ENCODE results near the gene KCNIP1. TPM values are rescaled to one million over a fixed set of nuclear protein-coding genes. Genes with fewer than 3 reads are reported as not detected.
"Not testable (repeated sequence)": the region's sequence is repeated elsewhere in the genome, so short reads cannot be mapped to it uniquely, and the experiment has no call there.

KCNIP1 gene
- polyA plus RNA-seq, 2 of the 4 experiments (the other 2 are of a cell fraction), result not detected

- H3K9me3 ChIP-seq, result no peaks in the 10 kb centered on the region
- no peak for TF ChIP-seq RARB (CRISPR knock-in tag; IDR thresholded peaks at IDR 0.05)
- no peak for TF ChIP-seq ZNF302 (CRISPR knock-in tag; IDR thresholded peaks at IDR 0.05)
- peaks cover 22% of the 10 kb centered on the region for H3K4me1 ChIP-seq
- POLR2A ChIA-PET, result no interaction called here
- CTCF ChIA-PET, result interaction anchor here (0.9 to 10.7 kb wide), 2 partner anchors 39 to 473 kb away, joined by 3 to 240 read pairs; no protein-coding TSS in a partner anchor
- DNase-seq (ENCODE audit: low read depth in 1 of 2, low spot score in 1 of 2), result no peak
- no peak overlapping the region for H3K4me3 ChIP-seq
- ATAC-seq, result no peak
- no peak overlapping the region for H3K27ac ChIP-seq
- no peak overlapping the region for H3K4me2 ChIP-seq
- no peak for FAIRE-seq
Measured at GRCh38 chr5:170753311-170753710, 249.5 kb downstream of the KCNIP1 start.

GRCh38 chr5:170754508-170754907 is 250.7 kb downstream of the KCNIP1 start:
- H3K4me3 ChIP-seq; H3K9me3 ChIP-seq; DNase-seq (ENCODE audit: low read depth in 1 of 2, low spot score in 1 of 2); POLR2A ChIA-PET; H3K4me2 ChIP-seq; H3K27ac ChIP-seq; ATAC-seq; FAIRE-seq: not testable (repeated sequence)
- CTCF ChIA-PET, result interaction anchor here (1.7 kb wide), 1 partner anchor 8 kb away, joined by 10 read pairs; no protein-coding TSS in a partner anchor
- H3K4me1 ChIP-seq, result peaks cover 22% of the 10 kb centered on the region
- 13% methylated on average over 1 of the region's 2 CpGs for WGBS (ENCODE audit: missing lambda C conversion rate)

- no peaks in the 10 kb centered on the region for H3K9me3 ChIP-seq
- ChIA-PET CTCF (interaction anchor here (0.8 to 1.7 kb wide), 5 partner anchors 10 to 582 kb away, joined by 3 to 10 read pairs (median 3); no protein-coding TSS in a partner anchor), POLR2A (no interaction called here)
- FAIRE-seq, result no peak
- no peak for TF ChIP-seq MYC (IDR thresholded peaks at IDR 0.05; ENCODE audit: borderline replicate concordance, low read length)
- no peak for TF ChIP-seq HOXB13 (CRISPR knock-in tag; IDR thresholded peaks at IDR 0.05; ENCODE audit: low read depth)
- TF ChIP-seq EHF (CRISPR knock-in tag; IDR thresholded peaks at IDR 0.05), result no peak
- no peak for TF ChIP-seq FOXS1 (CRISPR knock-in tag; IDR thresholded peaks at IDR 0.05)
- no peak for TF ChIP-seq HMGXB4 (CRISPR knock-in tag; IDR thresholded peaks at IDR 0.05; ENCODE audit: borderline replicate concordance)
- no peak for TF ChIP-seq CBX8 (IDR thresholded peaks at IDR 0.05)
- TF ChIP-seq JUNB (IDR thresholded peaks at IDR 0.05), result no peak
- TF ChIP-seq GATA3 (IDR thresholded peaks at IDR 0.05; ENCODE audit: borderline replicate concordance), result no peak
- TF ChIP-seq ZFP36 (IDR thresholded peaks at IDR 0.05; ENCODE audit: borderline replicate concordance, partially characterized antibody), result no peak
- no peak for TF ChIP-seq ZC3H11A (IDR thresholded peaks at IDR 0.05)
- no peak for TF ChIP-seq HDAC2 (IDR thresholded peaks at IDR 0.05)
- TF ChIP-seq ATOH8 (CRISPR knock-in tag; IDR thresholded peaks at IDR 0.05; ENCODE audit: low read depth), result no peak
- TF ChIP-seq POLR2A (IDR thresholded peaks at IDR 0.05; ENCODE audit: low read length), result no peak
- no peak for ATAC-seq
- no peak overlapping the region for H3K4me2 ChIP-seq
- DNase-seq (ENCODE audit: low read depth in 1 of 2, low spot score in 1 of 2), result no peak
- no peak overlapping the region for H3K27ac ChIP-seq
- H3K4me3 ChIP-seq, result no peak overlapping the region
- peaks cover 22% of the 10 kb centered on the region for H3K4me1 ChIP-seq
- WGBS (ENCODE audit: missing lambda C conversion rate), result 82% methylated on average over 7 of the region's 7 CpGs
Measured at GRCh38 chr5:170755679-170756456, 252.0 kb downstream of the KCNIP1 start.

- DNase-seq (ENCODE audit: low read depth in 1 of 2, low spot score in 1 of 2) (no peak), ATAC-seq (no peak), FAIRE-seq (no peak)
- ChIA-PET POLR2A (no interaction called here), CTCF (interaction anchor here (1.5 kb wide), 1 partner anchor 35 kb away, joined by 5 read pairs; no protein-coding TSS in a partner anchor)
- 76% methylated on average over 8 of the region's 8 CpGs for WGBS (ENCODE audit: missing lambda C conversion rate)
- Histone ChIP-seq H3K4me1 (peaks cover 22% of the 10 kb centered on the region), H3K4me3 (no peak overlapping the region), H3K27ac (peak overlapping the region; percentile 16 to 36; a peak in 4 of 6 replicates), H3K9me3 (no peaks in the 10 kb centered on the region), H3K4me2 (peak overlapping the region; percentile 55)
- TF ChIP-seq CHD4 (IDR thresholded peaks at IDR 0.05; ENCODE audit: borderline replicate concordance), result no peak
- no peak for TF ChIP-seq POLR2A (IDR thresholded peaks at IDR 0.05; ENCODE audit: low read length)
- no peak for TF ChIP-seq RARB (CRISPR knock-in tag; IDR thresholded peaks at IDR 0.05)
- no peak for TF ChIP-seq REST (IDR thresholded peaks at IDR 0.05)
- TF ChIP-seq ELK1 (IDR thresholded peaks at IDR 0.05; ENCODE audit: low read depth, low read length), result no peak
- TF ChIP-seq ZC3H11A (IDR thresholded peaks at IDR 0.05), result no peak
- TF ChIP-seq CBX2 (IDR thresholded peaks at IDR 0.05; ENCODE audit: borderline replicate concordance, low read depth), result no peak
- no peak for TF ChIP-seq NPAS2 (CRISPR knock-in tag; IDR thresholded peaks at IDR 0.05; ENCODE audit: borderline replicate concordance)
- no peak for TF ChIP-seq USF2 (IDR thresholded peaks at IDR 0.05)
Measured at GRCh38 chr5:170756691-170757090, 252.9 kb downstream of the KCNIP1 start.
